Measurements from ENCODE around the gene TTC29. TPM values are rescaled to one million over a fixed set of nuclear protein-coding genes. Genes with fewer than 3 reads are reported as not detected.

Gene TTC29
- total RNA-seq, 1 experiment from 2014 or later: 0.21 TPM

GRCh38 chr4:146915132-146915531, 30.5 kb downstream of the TTC29 start:
- Histone ChIP-seq H3K4me1 (ENCODE audit: insufficient read depth, low read length, poor library complexity, severe bottlenecking) (peaks cover 22% of the 10 kb centered on the region), H3K27ac (ENCODE audit: low read depth, low read length, poor library complexity, severe bottlenecking) (no peak overlapping the region), H3K27me3 (replicated peaks; ENCODE audit: insufficient read depth, low read depth, low read length, poor library complexity) (no peaks in the 10 kb centered on the region), H3K36me3 (ENCODE audit: insufficient read depth, low read length, poor library complexity, severe bottlenecking) (no peaks in the 10 kb centered on the region), H3K9me3 (ENCODE audit: low read depth, low read length, poor library complexity, severe bottlenecking) (no peaks in the 10 kb centered on the region), H3K4me3 (ENCODE audit: low read depth, low read length, poor library complexity, severe bottlenecking) (no peak overlapping the region)
- intact Hi-C loops (cut with micrococcal nuclease; ENCODE audit: unreplicated experiment): loop anchor here (2.0 to 10.0 kb wide), 6 partner anchors 182 to 823 kb away; partner anchors contain the start of genes POU4F2 and SLC10A7
- CTCF ChIA-PET: no interaction called here
- TF ChIP-seq, protein P1, sequence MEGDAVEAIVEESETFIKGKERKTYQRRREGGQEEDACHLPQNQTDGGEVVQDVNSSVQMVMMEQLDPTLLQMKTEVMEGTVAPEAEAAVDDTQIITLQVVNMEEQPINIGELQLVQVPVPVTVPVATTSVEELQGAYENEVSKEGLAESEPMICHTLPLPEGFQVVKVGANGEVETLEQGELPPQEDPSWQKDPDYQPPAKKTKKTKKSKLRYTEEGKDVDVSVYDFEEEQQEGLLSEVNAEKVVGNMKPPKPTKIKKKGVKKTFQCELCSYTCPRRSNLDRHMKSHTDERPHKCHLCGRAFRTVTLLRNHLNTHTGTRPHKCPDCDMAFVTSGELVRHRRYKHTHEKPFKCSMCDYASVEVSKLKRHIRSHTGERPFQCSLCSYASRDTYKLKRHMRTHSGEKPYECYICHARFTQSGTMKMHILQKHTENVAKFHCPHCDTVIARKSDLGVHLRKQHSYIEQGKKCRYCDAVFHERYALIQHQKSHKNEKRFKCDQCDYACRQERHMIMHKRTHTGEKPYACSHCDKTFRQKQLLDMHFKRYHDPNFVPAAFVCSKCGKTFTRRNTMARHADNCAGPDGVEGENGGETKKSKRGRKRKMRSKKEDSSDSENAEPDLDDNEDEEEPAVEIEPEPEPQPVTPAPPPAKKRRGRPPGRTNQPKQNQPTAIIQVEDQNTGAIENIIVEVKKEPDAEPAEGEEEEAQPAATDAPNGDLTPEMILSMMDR (conservative IDR thresholded peaks at IDR 0.05; ENCODE audit: low read depth, low read length): no peak
- no peak for TF ChIP-seq EZH2 (IDR thresholded peaks at IDR 0.05; ENCODE audit: borderline replicate concordance, low read depth, low read length, poor library complexity, severe bottlenecking)
- DNase-seq (ENCODE audit: low spot score): peak; percentile 11
- POLR2A ChIA-PET (ENCODE audit: low non-redundant PET): no interaction called here
- no TSS peak for BruUV-seq (replicated peaks)

DNA sequence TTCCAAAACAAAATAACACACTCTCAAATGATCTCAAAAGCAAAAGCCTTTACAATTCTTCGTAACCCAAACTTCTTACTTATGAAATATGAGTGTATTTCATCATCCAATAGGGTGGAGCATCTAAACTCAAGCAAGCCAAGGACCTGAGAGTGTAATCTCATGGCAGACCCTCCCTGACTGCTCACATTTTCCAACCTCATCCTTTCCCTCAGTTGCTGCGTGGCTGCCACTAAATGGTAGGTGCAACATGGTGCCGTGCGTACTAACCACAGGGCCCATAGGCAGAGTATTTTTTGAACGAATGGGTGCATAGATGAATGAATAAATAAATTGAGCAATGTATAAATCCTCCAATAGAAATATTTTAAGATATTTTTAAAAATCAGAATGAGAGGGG, 45.4 kb downstream of the TTC29 start:
- no peaks in the 10 kb centered on the region for H3K9me3 ChIP-seq (ENCODE audit: low read depth, low read length, poor library complexity, severe bottlenecking)
- no peak for TF ChIP-seq EZH2 (IDR thresholded peaks at IDR 0.05; ENCODE audit: borderline replicate concordance, low read depth, low read length, poor library complexity, severe bottlenecking)
- TF ChIP-seq, protein P1 (conservative IDR thresholded peaks at IDR 0.05; ENCODE audit: low read depth, low read length): no peak
- BruUV-seq (replicated peaks): no TSS peak
- no peak overlapping the region for H3K4me3 ChIP-seq (ENCODE audit: low read depth, low read length, poor library complexity, severe bottlenecking)
- H3K27me3 ChIP-seq (replicated peaks; ENCODE audit: insufficient read depth, low read depth, low read length, poor library complexity): no peaks in the 10 kb centered on the region
- no peaks in the 10 kb centered on the region for H3K4me1 ChIP-seq (ENCODE audit: insufficient read depth, low read length, poor library complexity, severe bottlenecking)
- POLR2A ChIA-PET (ENCODE audit: low non-redundant PET): no interaction called here
- no peak for DNase-seq (ENCODE audit: low spot score)
- intact Hi-C loops (cut with micrococcal nuclease; ENCODE audit: unreplicated experiment): no loop called here
- no peaks in the 10 kb centered on the region for H3K36me3 ChIP-seq (ENCODE audit: insufficient read depth, low read length, poor library complexity, severe bottlenecking)
- H3K27ac ChIP-seq (ENCODE audit: low read depth, low read length, poor library complexity, severe bottlenecking): no peak overlapping the region
- CTCF ChIA-PET: no interaction called here

DNA sequence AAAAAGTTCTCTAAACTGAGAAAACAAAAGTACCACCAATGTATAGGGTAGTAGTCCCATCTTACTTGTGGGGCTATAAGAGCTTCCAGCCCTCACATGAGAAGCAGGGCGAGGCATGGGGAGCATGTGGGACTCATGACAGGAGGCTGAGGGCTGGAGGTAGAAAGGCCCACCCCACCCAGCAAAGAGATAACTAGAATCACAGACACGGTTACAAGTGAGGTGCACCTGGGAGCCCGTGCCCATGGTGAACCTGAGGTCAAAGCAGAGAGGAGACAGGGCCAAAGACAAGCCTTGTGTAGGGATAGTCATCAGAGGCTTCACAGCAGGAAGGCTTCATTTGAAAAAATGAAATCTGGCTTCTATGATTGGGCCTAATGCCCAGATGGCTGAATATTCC, 55.4 kb downstream of the TTC29 start:
- no peak overlapping the region for H3K27ac ChIP-seq (ENCODE audit: low read depth, low read length, poor library complexity, severe bottlenecking)
- CTCF ChIA-PET: no interaction called here
- no TSS peak for BruUV-seq (replicated peaks)
- H3K27me3 ChIP-seq (replicated peaks; ENCODE audit: insufficient read depth, low read depth, low read length, poor library complexity): no peaks in the 10 kb centered on the region
- peaks cover 4% of the 10 kb centered on the region for H3K9me3 ChIP-seq (ENCODE audit: low read depth, low read length, poor library complexity, severe bottlenecking)
- POLR2A ChIA-PET (ENCODE audit: low non-redundant PET): no interaction called here
- H3K4me1 ChIP-seq (ENCODE audit: insufficient read depth, low read length, poor library complexity, severe bottlenecking): no peaks in the 10 kb centered on the region
- no peaks in the 10 kb centered on the region for H3K36me3 ChIP-seq (ENCODE audit: insufficient read depth, low read length, poor library complexity, severe bottlenecking)
- no peak overlapping the region for H3K4me3 ChIP-seq (ENCODE audit: low read depth, low read length, poor library complexity, severe bottlenecking)
- no peak for DNase-seq (ENCODE audit: low spot score)
- TF ChIP-seq, protein P1 (conservative IDR thresholded peaks at IDR 0.05; ENCODE audit: low read depth, low read length): no peak
- no peak for TF ChIP-seq EZH2 (IDR thresholded peaks at IDR 0.05; ENCODE audit: borderline replicate concordance, low read depth, low read length, poor library complexity, severe bottlenecking)
- intact Hi-C loops (cut with micrococcal nuclease; ENCODE audit: unreplicated experiment): no loop called here

Measured in A673 (cell line).